Measurements from ENCODE around the gene GSN. TPM values are rescaled to one million over a fixed set of nuclear protein-coding genes. Genes with fewer than 3 reads are reported as not detected.

The GSN gene
- total and polyA plus RNA-seq, 2 of the 13 experiments (the other 11 are each of a cell fraction or from before 2014, with no cell fraction given): 294 to 307 TPM

GRCh38 chr9:121322037-121322736 is 54.2 kb downstream of the GSN start (continued):
- TF ChIP-seq ARNT2 (CRISPR knock-in tag; IDR thresholded peaks at IDR 0.05; ENCODE audit: low read depth) (peak; percentile 63; the same call in 1 of the 2 replicates), TAF1 (CRISPR knock-in tag; IDR thresholded peaks at IDR 0.05) (no peak), GFI1 (CRISPR knock-in tag; IDR thresholded peaks at IDR 0.05; ENCODE audit: borderline replicate concordance) (peak; percentile 100), YEATS4 (CRISPR knock-in tag; IDR thresholded peaks at IDR 0.05; ENCODE audit: borderline replicate concordance) (peak; percentile 26; the same call in 1 of the 2 replicates), ZNF354B (CRISPR knock-in tag; IDR thresholded peaks at IDR 0.05) (no peak), KDM3A (CRISPR knock-in tag; IDR thresholded peaks at IDR 0.05; ENCODE audit: low read depth) (peak; percentile 52; the same call in 1 of the 2 replicates), XBP1 (CRISPR knock-in tag; IDR thresholded peaks at IDR 0.05) (no peak), CEBPB (IDR thresholded peaks at IDR 0.05; ENCODE audit: borderline replicate concordance, low read depth, low read length) (peak; percentile 91), ZNF138 (CRISPR knock-in tag; IDR thresholded peaks at IDR 0.05; ENCODE audit: low read depth) (no peak), POLR2AphosphoS5 (IDR thresholded peaks at IDR 0.05; ENCODE audit: low read depth, low read length) (0 out of 2 replicates have a peak, but pooled peaks have one; percentile 23), MLX (CRISPR knock-in tag; IDR thresholded peaks at IDR 0.05) (peak; percentile 73; the same call in 1 of the 2 replicates), FOXK2 (IDR thresholded peaks at IDR 0.05) (peak; percentile 64; the same call in 1 of the 2 replicates), LRRFIP1 (CRISPR knock-in tag; conservative IDR thresholded peaks at IDR 0.05) (no peak), KDM2A (CRISPR knock-in tag; IDR thresholded peaks at IDR 0.05; ENCODE audit: borderline replicate concordance, low read depth) (no peak), MXI1 (IDR thresholded peaks at IDR 0.05; ENCODE audit: borderline replicate concordance, low read depth, low read length) (peak; percentile 70; the same call in 1 of the 3 replicates), ZNF770 (CRISPR knock-in tag; IDR thresholded peaks at IDR 0.05) (peak; percentile 55; the same call in 1 of the 2 replicates), TFE3 (CRISPR knock-in tag; IDR thresholded peaks at IDR 0.05) (peak; percentile 84), ZNF230 (CRISPR knock-in tag; IDR thresholded peaks at IDR 0.05) (no peak), MED13 (CRISPR knock-in tag; IDR thresholded peaks at IDR 0.05) (peak; percentile 87), KMT2A (CRISPR knock-in tag; IDR thresholded peaks at IDR 0.05) (peak; percentile 29; the same call in 1 of the 2 replicates), SATB2 (CRISPR knock-in tag; IDR thresholded peaks at IDR 0.05) (0 out of 2 replicates have a peak, but pooled peaks have one; percentile 37), RXRB (CRISPR knock-in tag; IDR thresholded peaks at IDR 0.05; ENCODE audit: borderline replicate concordance) (peak; percentile 95)

Measured in HepG2 (cell line).